H9 (cell line): ENCODE results near the gene NCOA5. TPM values are rescaled to one million over a fixed set of nuclear protein-coding genes. Genes with fewer than 3 reads are reported as not detected.

Experiments used
- DNase-seq: peaks from one replicate; pipeline ENCODE4 v3.0.0-alpha.2; 2017
- H2AFZ ChIP-seq: one replicate; pipeline ENCODE4 v1.6.1; 2013; ENCODE audit warnings: mild to moderate bottlenecking, low read length, control low read depth, moderate library complexity
- H2AK5ac ChIP-seq: 2 replicates; pipeline ENCODE4 v1.6.1; 2013; ENCODE audit warnings: low read length, control low read depth, mixed read lengths; ENCODE audit not compliant: insufficient read length
- H2BK120ac ChIP-seq: one replicate; pipeline ENCODE4 v1.6.1; 2013; ENCODE audit warnings: low read depth, mild to moderate bottlenecking, low read length, control low read depth, inconsistent platforms; ENCODE audit not compliant: poor library complexity, severe bottlenecking
- H2BK12ac ChIP-seq: 2 replicates; pipeline ENCODE4 v1.6.1; 2013; ENCODE audit warnings: low read length, control low read depth, mixed read lengths, low read depth; ENCODE audit not compliant: insufficient read length
- H2BK15ac ChIP-seq: 2 replicates; pipeline ENCODE4 v1.6.1; 2013; ENCODE audit warnings: low read depth, low read length, control low read depth
- H2BK20ac ChIP-seq: one replicate; pipeline ENCODE4 v1.6.1; 2013; ENCODE audit warnings: low read depth, mild to moderate bottlenecking, low read length, control low read depth, inconsistent platforms; ENCODE audit not compliant: poor library complexity, severe bottlenecking
- H2BK5ac ChIP-seq: 2 replicates; pipeline ENCODE4 v1.6.1; 2013; ENCODE audit warnings: low read length, control low read depth, mixed read lengths; ENCODE audit not compliant: insufficient read length
- H3K14ac ChIP-seq: 2 replicates; pipeline ENCODE4 v1.6.1; 2013; ENCODE audit warnings: low read length, control low read depth; ENCODE audit not compliant: insufficient read depth
- H3K18ac ChIP-seq: 2 replicates; pipeline ENCODE4 v1.6.1; 2013; ENCODE audit warnings: low read depth, mild to moderate bottlenecking, mixed read lengths, low read length, control low read depth; ENCODE audit not compliant: insufficient read length
- H3K23ac ChIP-seq: 2 replicates; pipeline ENCODE4 v1.6.1; 2013; ENCODE audit warnings: low read length, control low read depth, mixed read lengths, low read depth; ENCODE audit not compliant: insufficient read length
- H3K23me2 ChIP-seq: 2 replicates; pipeline ENCODE4 v1.6.1; 2013; ENCODE audit warnings: low read depth, mild to moderate bottlenecking, mixed read lengths, low read length, control low read depth; ENCODE audit not compliant: insufficient read length, poor library complexity, severe bottlenecking
- H3K27ac ChIP-seq: 2 replicates; pipeline ENCODE4 v1.5.1; 2013; ENCODE audit warnings: low read length, control low read depth, mixed read lengths, low read depth; ENCODE audit not compliant: insufficient read length
- H3K27me3 ChIP-seq: 2 replicates; pipeline ENCODE4 v1.6.1; 2013; ENCODE audit warnings: low read length, control low read depth, inconsistent platforms; ENCODE audit not compliant: insufficient read depth
- H3K4ac ChIP-seq: 2 replicates; pipeline ENCODE4 v1.6.1; 2013; ENCODE audit warnings: low read depth, mild to moderate bottlenecking, control low read depth, inconsistent platforms, low read length, moderate library complexity
- H3K4me1 ChIP-seq: 2 replicates; pipeline ENCODE4 v1.6.1; 2013; ENCODE audit warnings: low read length, control low read depth, inconsistent platforms; ENCODE audit not compliant: insufficient read depth
- H3K4me2 ChIP-seq: 2 replicates; pipeline ENCODE4 v1.6.1; 2013; ENCODE audit warnings: low read length, control low read depth, mixed read lengths; ENCODE audit not compliant: insufficient read length, insufficient read depth
- H3K56ac ChIP-seq: 2 replicates; pipeline ENCODE4 v1.6.1; 2013; ENCODE audit warnings: low read depth, mild to moderate bottlenecking, mixed read lengths, low read length, control low read depth; ENCODE audit not compliant: insufficient read length
- H3K79me1 ChIP-seq: 2 replicates; pipeline ENCODE4 v1.6.1; 2013; ENCODE audit warnings: low read depth, mild to moderate bottlenecking, moderate library complexity, low read length, control low read depth, inconsistent platforms; ENCODE audit not compliant: insufficient read depth, poor library complexity, severe bottlenecking
- H3K79me2 ChIP-seq: 2 replicates; pipeline ENCODE4 v1.6.1; 2013; ENCODE audit warnings: low read length, control low read depth, inconsistent platforms; ENCODE audit not compliant: insufficient read depth
- H3K9ac ChIP-seq: 2 replicates; pipeline ENCODE4 v1.6.1; 2013; ENCODE audit warnings: low read length, control low read depth, mixed read lengths; ENCODE audit not compliant: insufficient read length; ENCODE audit errors: extremely low read depth
- H3K9me3 ChIP-seq: one replicate; pipeline ENCODE4 v1.6.1; 2013; ENCODE audit warnings: low read depth, low read length, inconsistent platforms; ENCODE audit not compliant: control insufficient read depth
- H3T11ph ChIP-seq: one replicate; pipeline ENCODE4 v1.6.1; 2013; ENCODE audit warnings: mild to moderate bottlenecking, low read length, control low read depth, inconsistent platforms
- H4K20me1 ChIP-seq: one replicate; pipeline ENCODE4 v1.6.1; 2013; ENCODE audit not compliant: control insufficient read depth, insufficient read length, insufficient read depth
- H4K5ac ChIP-seq: 2 replicates; pipeline ENCODE4 v1.6.1; 2013; ENCODE audit warnings: low read depth, mild to moderate bottlenecking, mixed read lengths, low read length, control low read depth; ENCODE audit not compliant: insufficient read length
- H4K8ac ChIP-seq: replicated peaks from 2 replicates; pipeline ENCODE4 v1.6.1; 2013; ENCODE audit warnings: low read length, control low read depth, mixed read lengths, low read depth; ENCODE audit not compliant: insufficient read length
- H4K91ac ChIP-seq: 2 replicates; pipeline ENCODE4 v1.6.1; 2013; ENCODE audit warnings: low read depth, mild to moderate bottlenecking, moderate library complexity, mixed read lengths, low read length, control low read depth; ENCODE audit not compliant: insufficient read length
- H3K27ac Mint-ChIP-seq, 3 experiments: 2 replicates in 2 of 3; 3 replicates in 1 of 3; pipeline ENCODE4 v1.8.0; 2020 to 2021; ENCODE audit warnings: mixed read lengths in 3 of 3, mild to moderate bottlenecking in 1 of 3, moderate library complexity in 1 of 3
- H3K27me3 Mint-ChIP-seq: 2 replicates; pipeline ENCODE4 v1.8.0; 2021; ENCODE audit warnings: low read depth, mild to moderate bottlenecking, moderate library complexity, mixed read lengths
- H3K36me3 Mint-ChIP-seq, 3 experiments: 2 replicates in 2 of 3; 3 replicates in 1 of 3; pipeline ENCODE4 v1.8.0; 2020 to 2021; ENCODE audit warnings: low read depth in 3 of 3, mixed read lengths in 3 of 3; ENCODE audit not compliant: insufficient read depth in 1 of 3
- H3K4me1 Mint-ChIP-seq, 2 experiments: 2 replicates each; pipeline ENCODE4 v1.8.0; 2020; ENCODE audit warnings: mixed read lengths in 2 of 2
- H3K4me3 Mint-ChIP-seq, 2 experiments: 2 replicates in 1 of 2; 3 replicates in 1 of 2; pipeline ENCODE4 v1.8.0; 2020 to 2021; ENCODE audit warnings: mild to moderate bottlenecking in 2 of 2, mixed read lengths in 2 of 2, moderate library complexity in 1 of 2
- H3K9me3 Mint-ChIP-seq, 2 experiments: 2 replicates in 1 of 2; 3 replicates in 1 of 2; pipeline ENCODE4 v1.8.0; 2020; ENCODE audit warnings: mild to moderate bottlenecking in 2 of 2, mixed read lengths in 2 of 2, moderate library complexity in 1 of 2
- CTCF ChIP-seq: fragments of 200-600 bp; sonication (generic); conservative IDR thresholded peaks from 3 replicates; pipeline ENCODE4 v1.8.0; 2021; ENCODE audit warnings: antibody characterized with exemption, mild to moderate bottlenecking
- WGBS: extraction: QIAGEN DNeasy Blood & Tissue Kit; methylation state at CpG from one replicate; pipeline ENCODE4 v1.1.7; 2013; ENCODE audit warnings: missing lambda C conversion rate, low lambda C conversion rate, mixed read lengths; ENCODE audit not compliant: insufficient read length; ENCODE audit errors: extremely low coverage; 5-methylcytosine and 5-hydroxymethylcytosine counted together
- total RNA-seq: library from RNA; stranded (reverse); gene quantifications from 2 replicates; pipeline ENCODE4 v1.2.1, GENCODE V29; 2021

NCOA5 gene
- total RNA-seq, 1 experiment from 2014 or later: 55.7 TPM

- Histone ChIP-seq H3K79me1 (no peaks in the 10 kb centered on the region), H3K4me1 (no peaks in the 10 kb centered on the region), H2BK15ac (no peak overlapping the region), H4K5ac (no peak overlapping the region), H4K8ac (no peak overlapping the region), H3K9me3 (no peaks in the 10 kb centered on the region), H2AK5ac (no peak overlapping the region), H2AFZ (no peak overlapping the region), H3T11ph (no peak overlapping the region), H3K18ac (no peak overlapping the region), H3K9ac (no peak overlapping the region), H3K79me2 (no peaks in the 10 kb centered on the region), H3K23ac (no peak overlapping the region), H3K14ac (no peak overlapping the region; the same call in 1 of the 2 replicates), H3K56ac (no peak overlapping the region), H2BK12ac (no peak overlapping the region), H2BK20ac (no peak overlapping the region), H3K27me3 (no peaks in the 10 kb centered on the region), H3K4ac (no peak overlapping the region), H3K23me2 (no peaks in the 10 kb centered on the region), H4K91ac (no peak overlapping the region), H2BK120ac (no peak overlapping the region), H3K27ac (no peak overlapping the region), H3K4me2 (no peak overlapping the region), H4K20me1 (no peaks in the 10 kb centered on the region), H2BK5ac (no peak overlapping the region)
- peaks cover 0 to 10% (median 8%) of the 10 kb centered on the region in 3 experiments; a peak in 6 of 7 replicates for H3K36me3 Mint-ChIP-seq
- no peak for TF ChIP-seq CTCF
- peaks cover 40% of the 10 kb centered on the region for H3K27me3 Mint-ChIP-seq
- DNase-seq: no peak
- no peak overlapping the region for H3K4me3 Mint-ChIP-seq
- no CpG with 5 or more reads among the region's 5 CpGs for WGBS
- no peak overlapping the region for H3K27ac Mint-ChIP-seq
- no peaks in the 10 kb centered on the region for H3K9me3 Mint-ChIP-seq
- H3K4me1 Mint-ChIP-seq: peaks cover 3 to 8% of the 10 kb centered on the region in 2 experiments
Observed at GRCh38 chr20:46129955-46130481, 40.3 kb upstream of the NCOA5 start.
